Smooth muscle cell of the coronary artery (primary cell): ENCODE measurements around the gene ZDHHC3. TPM values are rescaled to one million over a fixed set of nuclear protein-coding genes. Genes with fewer than 3 reads are reported as not detected.

Source experiments
- total RNA-seq: library from RNA; depleted of rRNA; stranded (reverse); fragments of >200 nt; gene quantifications from 2 replicates; pipeline ENCODE4 v1.2.3, GENCODE V29; 2014; ENCODE audit warnings: low replicate concordance

The ZDHHC3 gene
- total RNA-seq = 46.6 and 60.0 TPM in 2 replicates

GRCh38 chr3:44976002-44976815, at the start of gene ZDHHC3, which contains the start of gene EXOSC7:
TSS of gene ZDHHC3 (minus strand) at chr3:44976174. CDS start at chr3:44959436, 16,738 bp downstream.
TSS of gene EXOSC7 (plus strand) at chr3:44976244. CDS start at chr3:44976278, 34 bp downstream.

Other genes starting within 250 kb of the ZDHHC3 start
- gene ZNF501, start 246.5 kb downstream of the ZDHHC3 start, total RNA-seq = 3.8 and 5.5 TPM in 2 replicates
- gene KIAA1143, start 214.6 kb downstream of the ZDHHC3 start, total RNA-seq = 9.4 and 14.4 TPM in 2 replicates
- 0.70 and 3.5 TPM in 2 replicates for gene KIF15, start 214.4 kb downstream of the ZDHHC3 start, total RNA-seq
- 13.8 and 19.5 TPM in 2 replicates for gene TMEM42, start 114.3 kb downstream of the ZDHHC3 start, total RNA-seq
- 0.15 TPM in 1 of 2 replicates, not detected in the other for gene TGM4, start 101.6 kb downstream of the ZDHHC3 start, total RNA-seq
- 66.3 and 117 TPM in 2 replicates for gene EXOSC7, start 70 bp upstream of the ZDHHC3 start, total RNA-seq
- gene CLEC3B, start 50.1 kb upstream of the ZDHHC3 start, total RNA-seq = 0.98 and 46.7 TPM in 2 replicates
- gene CDCP1, start 170.2 kb upstream of the ZDHHC3 start, total RNA-seq = 3.0 and 5.1 TPM in 2 replicates